Left kidney (tissue), 8 donors: ENCODE results near the gene CDY1. TPM values are rescaled to one million over a fixed set of nuclear protein-coding genes. Genes with fewer than 3 reads are reported as not detected.
"Not testable (repeated sequence)": the region's sequence is repeated elsewhere in the genome, so short reads cannot be mapped to it uniquely, and the experiment has no call there.

ENCODE experiments used
- DNase-seq: peaks from one replicate; pipeline ENCODE4 v3.0.0-alpha.2; 2013
- long read RNA-seq, 8 donors: transcript quantifications; one replicate each; lab custom pipeline, GENCODE V29; 2026
- polyA plus RNA-seq: library from polyadenylated mRNA; unstranded; fragments of 120-200 nt; gene quantifications from one replicate; pipeline ENCODE4 v1.2.1, GENCODE V29; 2013; ENCODE audit not compliant: insufficient read length

Gene CDY1
- not detected for polyA plus RNA-seq
- long read RNA-seq, donor 1: 0 reads
- long read RNA-seq, donor 2: 0 reads
- long read RNA-seq, donor 3: 0 reads
- long read RNA-seq, donor 4: 0 reads
- long read RNA-seq, donor 5: 0 reads
- long read RNA-seq, donor 6: 0 reads
- long read RNA-seq, donor 7: 0 reads
- long read RNA-seq, donor 8: 0 reads

DNA sequence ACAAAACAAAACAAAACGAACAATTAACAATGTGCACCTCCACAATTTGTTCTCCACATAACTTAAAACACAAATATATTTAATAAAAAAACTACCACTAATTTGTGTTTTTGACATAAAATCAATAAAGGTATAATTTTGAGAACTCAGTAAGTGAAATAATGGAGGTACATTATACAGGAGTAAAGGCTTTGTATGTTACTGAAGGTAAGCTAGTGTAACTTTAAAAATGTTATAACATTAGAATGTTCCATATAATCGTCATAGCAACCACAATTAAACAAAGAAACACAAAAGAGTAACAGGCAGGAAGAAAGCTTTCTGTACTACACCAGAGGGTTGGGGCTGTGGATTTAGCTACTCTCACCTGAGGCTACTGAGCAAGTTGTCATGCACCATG lies at the start of gene CDY1:
Gene CDY1, plus strand, starts transcription at position 301 of the 400 bp plus-strand sequence. CDS start 326 bp downstream, outside the sequence.
- DNase-seq: not testable (repeated sequence)

DNA sequence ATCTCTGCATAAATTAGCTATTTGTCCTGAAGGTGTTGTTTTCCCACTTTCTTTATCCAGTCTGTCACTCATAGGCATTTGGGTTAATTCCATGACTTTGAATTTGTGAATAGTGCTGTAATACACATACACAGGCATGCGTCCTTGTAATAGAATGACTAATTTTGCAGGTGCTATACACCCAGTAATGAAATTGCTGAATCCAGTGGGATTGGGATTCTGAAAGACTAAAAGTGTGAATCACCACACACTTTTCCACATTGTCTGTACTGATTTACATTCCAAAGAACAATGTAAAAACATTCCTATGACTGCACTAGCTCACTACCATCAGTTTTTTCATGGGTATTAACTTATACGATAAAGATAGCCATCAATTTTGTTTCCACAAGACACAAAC lies 28.6 kb upstream of the CDY1 start:
- not testable (repeated sequence) for DNase-seq

DNA sequence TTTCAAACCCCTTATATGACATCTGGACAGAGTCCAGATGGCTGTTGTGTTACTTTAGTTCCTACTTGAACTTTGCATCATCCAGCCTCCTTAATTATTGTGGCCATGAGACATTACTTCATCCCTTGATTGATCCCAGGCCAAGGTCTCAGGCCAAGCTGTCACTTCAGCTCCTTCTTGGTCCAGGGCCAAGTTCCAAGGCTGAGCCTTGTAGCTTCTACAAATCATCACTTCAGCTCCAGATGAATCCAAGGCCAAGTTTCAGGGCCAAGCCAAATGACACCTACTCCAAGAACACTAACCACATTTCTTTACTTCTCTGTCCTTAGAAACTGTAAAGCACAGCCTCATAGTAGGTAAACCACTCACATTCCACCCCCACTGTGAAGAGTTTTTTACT lies 1.7 kb upstream of the CDY1 start:
- not testable (repeated sequence) for DNase-seq

DNA sequence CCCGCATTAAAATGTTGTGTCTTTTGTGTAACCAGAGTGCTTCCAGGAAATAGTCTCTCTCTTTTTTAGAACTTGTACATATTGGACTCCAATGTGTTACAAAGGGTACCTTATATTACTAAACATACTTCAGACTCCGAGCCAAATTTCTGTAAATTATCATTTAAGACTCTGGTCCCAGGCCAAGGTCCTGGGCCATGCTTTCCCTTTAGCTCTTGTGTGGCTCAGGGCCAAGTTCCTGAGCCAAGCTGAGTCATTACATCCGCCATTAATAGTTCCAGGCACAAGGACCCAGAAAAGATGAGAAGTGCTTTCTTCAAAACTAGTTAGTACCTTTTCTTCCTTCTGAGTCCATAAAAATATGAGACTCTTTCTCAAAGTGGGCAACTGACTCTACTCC lies 4.6 kb downstream of the CDY1 start:
- DNase-seq: not testable (repeated sequence)

- DNase-seq: not testable (repeated sequence)
Observed at GRCh38 chrY:25630383-25631112, 8.6 kb downstream of the CDY1 start.

- not testable (repeated sequence) for DNase-seq
Observed at GRCh38 chrY:25639852-25640251, 17.9 kb downstream of the CDY1 start.

GRCh38 chrY:25643024-25643915 lies 21.4 kb downstream of the CDY1 start:
- DNase-seq: not testable (repeated sequence)
